HL-60 (cell line): Measurements from ENCODE around the gene AKAP6.

Source experiments
- DNase-seq, 2 experiments: peaks; one replicate each; pipeline ENCODE4 v3.0.0-alpha.2; 2010 to 2020; ENCODE audit warnings: low read depth in 1 of 2, low spot score in 1 of 2
- H3K27ac ChIP-seq: fragments of 250-450 bp; sonication (Bioruptor Pico); replicated peaks from 2 replicates; pipeline ENCODE4 v1.5.1; 2020; ENCODE audit warnings: mild to moderate bottlenecking, moderate library complexity
- H3K27me3 ChIP-seq: fragments of 250-450 bp; sonication (Bioruptor Pico); 2 replicates; pipeline ENCODE4 v1.5.1; 2021; ENCODE audit warnings: mild to moderate bottlenecking, moderate library complexity; ENCODE audit not compliant: insufficient read depth, poor library complexity, severe bottlenecking
- H3K4me3 ChIP-seq: replicated peaks from 2 replicates; pipeline ENCODE4 v1.5.1; 2011; ENCODE audit warnings: mild to moderate bottlenecking, control low read depth, low read length; ENCODE audit not compliant: insufficient read depth
- GABPA ChIP-seq: IDR thresholded peaks from 2 replicates; pipeline ENCODE4 v1.6.1; 2012; ENCODE audit warnings: low read depth
- POLR2AphosphoS5 ChIP-seq: IDR thresholded peaks from 2 replicates; pipeline ENCODE4 v1.6.1; 2012; ENCODE audit warnings: low read depth
- SPI1 ChIP-seq: IDR thresholded peaks from 2 replicates; pipeline ENCODE4 v1.6.1; 2012; ENCODE audit warnings: low read depth, mild to moderate bottlenecking, borderline replicate concordance
- TF ChIP-seq, protein P1 (sequence below): IDR thresholded peaks from 2 replicates; pipeline ENCODE4 v1.6.1; 2012; ENCODE audit warnings: low read depth; ENCODE audit not compliant: insufficient replicate concordance
- TF ChIP-seq, protein P2 (sequence below): IDR thresholded peaks from one replicate; pipeline ENCODE4 v1.5.1; 2011; ENCODE audit warnings: low read length, control low read depth, inconsistent platforms; ENCODE audit not compliant: insufficient read depth

AKAP6 gene

DNA sequence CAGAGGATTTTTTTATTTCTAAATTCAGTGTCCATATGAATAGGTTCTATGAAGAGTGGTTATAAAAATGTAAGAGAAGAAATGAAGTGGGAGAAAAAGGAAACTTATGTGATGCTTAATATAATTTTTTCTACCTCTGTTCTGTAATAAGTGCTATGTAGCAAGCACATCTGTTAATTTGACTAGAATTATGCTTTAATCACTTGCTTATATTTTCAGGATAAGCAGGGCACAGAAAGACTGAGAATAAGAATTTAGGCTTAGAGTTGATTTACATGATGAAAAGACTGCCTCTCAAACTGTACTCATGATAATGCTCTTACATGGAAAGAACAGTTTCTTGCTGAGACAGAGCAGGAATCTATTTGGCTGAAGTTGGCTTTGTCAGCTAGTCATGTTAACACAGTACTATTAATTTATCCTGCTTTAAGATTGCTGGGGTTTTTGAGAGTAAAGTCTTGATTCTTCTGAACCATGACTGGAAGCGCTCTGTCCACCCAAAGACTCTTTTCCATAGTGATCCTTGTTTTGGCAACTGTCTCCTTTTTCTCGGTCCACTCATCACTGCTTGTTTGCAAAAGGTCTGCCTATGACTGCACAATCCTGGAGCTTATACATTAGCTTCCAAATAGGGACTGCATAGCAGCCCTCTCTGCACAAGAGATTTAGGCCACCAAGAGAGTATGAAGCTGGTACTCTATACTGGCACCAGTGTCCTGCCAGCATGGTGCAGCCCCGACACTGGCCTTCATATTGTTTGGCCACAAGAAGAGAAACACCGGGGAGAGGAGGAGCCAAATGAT, 98.8 kb downstream of the AKAP6 start:
- DNase-seq = no peak
- TF ChIP-seq, protein P1, sequence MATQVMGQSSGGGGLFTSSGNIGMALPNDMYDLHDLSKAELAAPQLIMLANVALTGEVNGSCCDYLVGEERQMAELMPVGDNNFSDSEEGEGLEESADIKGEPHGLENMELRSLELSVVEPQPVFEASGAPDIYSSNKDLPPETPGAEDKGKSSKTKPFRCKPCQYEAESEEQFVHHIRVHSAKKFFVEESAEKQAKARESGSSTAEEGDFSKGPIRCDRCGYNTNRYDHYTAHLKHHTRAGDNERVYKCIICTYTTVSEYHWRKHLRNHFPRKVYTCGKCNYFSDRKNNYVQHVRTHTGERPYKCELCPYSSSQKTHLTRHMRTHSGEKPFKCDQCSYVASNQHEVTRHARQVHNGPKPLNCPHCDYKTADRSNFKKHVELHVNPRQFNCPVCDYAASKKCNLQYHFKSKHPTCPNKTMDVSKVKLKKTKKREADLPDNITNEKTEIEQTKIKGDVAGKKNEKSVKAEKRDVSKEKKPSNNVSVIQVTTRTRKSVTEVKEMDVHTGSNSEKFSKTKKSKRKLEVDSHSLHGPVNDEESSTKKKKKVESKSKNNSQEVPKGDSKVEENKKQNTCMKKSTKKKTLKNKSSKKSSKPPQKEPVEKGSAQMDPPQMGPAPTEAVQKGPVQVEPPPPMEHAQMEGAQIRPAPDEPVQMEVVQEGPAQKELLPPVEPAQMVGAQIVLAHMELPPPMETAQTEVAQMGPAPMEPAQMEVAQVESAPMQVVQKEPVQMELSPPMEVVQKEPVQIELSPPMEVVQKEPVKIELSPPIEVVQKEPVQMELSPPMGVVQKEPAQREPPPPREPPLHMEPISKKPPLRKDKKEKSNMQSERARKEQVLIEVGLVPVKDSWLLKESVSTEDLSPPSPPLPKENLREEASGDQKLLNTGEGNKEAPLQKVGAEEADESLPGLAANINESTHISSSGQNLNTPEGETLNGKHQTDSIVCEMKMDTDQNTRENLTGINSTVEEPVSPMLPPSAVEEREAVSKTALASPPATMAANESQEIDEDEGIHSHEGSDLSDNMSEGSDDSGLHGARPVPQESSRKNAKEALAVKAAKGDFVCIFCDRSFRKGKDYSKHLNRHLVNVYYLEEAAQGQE = no peak
- TF ChIP-seq SPI1 (no peak), GABPA (no peak)
- no peak overlapping the region for H3K4me3 ChIP-seq

DNA sequence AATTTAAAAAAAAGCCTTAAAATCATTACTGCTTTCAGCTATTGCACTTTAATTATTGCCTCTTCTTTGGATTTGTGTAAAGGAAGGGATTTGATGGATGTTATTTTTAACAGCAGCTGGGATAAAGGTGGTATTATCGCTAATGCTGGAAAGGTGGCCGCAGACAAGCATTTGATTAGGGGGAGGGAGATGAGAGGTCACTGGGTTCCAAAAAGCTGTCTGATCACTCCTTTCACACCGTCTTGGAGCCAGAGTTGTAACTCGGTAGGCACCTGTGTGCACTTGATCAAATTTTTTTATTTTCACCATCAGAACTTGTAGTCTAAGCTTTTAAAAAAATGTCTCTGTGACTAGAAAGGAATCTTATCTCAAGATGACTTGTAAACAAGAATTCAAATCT, 99.8 kb downstream of the AKAP6 start:
- Histone ChIP-seq H3K27ac (no peak overlapping the region), H3K27me3 (no peaks in the 10 kb centered on the region), H3K4me3 (no peak overlapping the region)
- no peak for TF ChIP-seq POLR2AphosphoS5
- TF ChIP-seq, protein P2, sequence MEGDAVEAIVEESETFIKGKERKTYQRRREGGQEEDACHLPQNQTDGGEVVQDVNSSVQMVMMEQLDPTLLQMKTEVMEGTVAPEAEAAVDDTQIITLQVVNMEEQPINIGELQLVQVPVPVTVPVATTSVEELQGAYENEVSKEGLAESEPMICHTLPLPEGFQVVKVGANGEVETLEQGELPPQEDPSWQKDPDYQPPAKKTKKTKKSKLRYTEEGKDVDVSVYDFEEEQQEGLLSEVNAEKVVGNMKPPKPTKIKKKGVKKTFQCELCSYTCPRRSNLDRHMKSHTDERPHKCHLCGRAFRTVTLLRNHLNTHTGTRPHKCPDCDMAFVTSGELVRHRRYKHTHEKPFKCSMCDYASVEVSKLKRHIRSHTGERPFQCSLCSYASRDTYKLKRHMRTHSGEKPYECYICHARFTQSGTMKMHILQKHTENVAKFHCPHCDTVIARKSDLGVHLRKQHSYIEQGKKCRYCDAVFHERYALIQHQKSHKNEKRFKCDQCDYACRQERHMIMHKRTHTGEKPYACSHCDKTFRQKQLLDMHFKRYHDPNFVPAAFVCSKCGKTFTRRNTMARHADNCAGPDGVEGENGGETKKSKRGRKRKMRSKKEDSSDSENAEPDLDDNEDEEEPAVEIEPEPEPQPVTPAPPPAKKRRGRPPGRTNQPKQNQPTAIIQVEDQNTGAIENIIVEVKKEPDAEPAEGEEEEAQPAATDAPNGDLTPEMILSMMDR = no peak
- no peak for TF ChIP-seq SPI1
- TF ChIP-seq GABPA = no peak
- TF ChIP-seq, protein P1 = no peak
- DNase-seq = no peak

More for the DNA sequence above, 98.8 kb downstream of the AKAP6 start:
- no peaks in the 10 kb centered on the region for H3K27me3 ChIP-seq
- H3K27ac ChIP-seq = no peak overlapping the region

DNA sequence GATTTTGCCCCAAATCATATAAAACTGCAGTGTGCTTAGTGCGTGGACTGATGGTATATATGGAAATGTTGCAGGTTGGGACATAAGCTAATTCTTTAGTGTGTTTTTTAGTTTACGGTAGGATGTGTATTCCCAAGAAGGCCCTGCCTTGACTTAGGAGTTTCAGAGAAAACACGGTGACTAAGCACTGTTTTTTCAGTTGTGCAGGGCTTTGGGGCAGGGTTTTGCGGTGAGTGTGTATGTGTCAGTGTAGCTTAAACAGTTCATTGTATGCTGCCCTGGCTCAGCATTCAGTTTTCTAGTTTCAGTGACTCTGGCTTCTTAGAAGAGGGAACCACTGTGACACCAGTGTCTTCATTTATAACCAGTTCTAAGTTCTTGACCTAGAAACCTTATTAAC, 101.2 kb downstream of the AKAP6 start:
- DNase-seq = no peak
- H3K27me3 ChIP-seq = no peaks in the 10 kb centered on the region
- H3K4me3 ChIP-seq = no peak overlapping the region
- no peak overlapping the region for H3K27ac ChIP-seq
- TF ChIP-seq POLR2AphosphoS5 = no peak
- TF ChIP-seq, protein P2 = no peak
- TF ChIP-seq, protein P1 = no peak
- TF ChIP-seq SPI1 = no peak
- TF ChIP-seq GABPA = no peak
